ENCODE measurements around the gene ARMH3. TPM values are rescaled to one million over a fixed set of nuclear protein-coding genes. Genes with fewer than 3 reads are reported as not detected.
"Not testable (repeated sequence)": the region's sequence is repeated elsewhere in the genome, so short reads cannot be mapped to it uniquely, and the experiment has no call there.

Gene ARMH3
- polyA plus RNA-seq, 6 donors from 2014 or later = 29.9 to 56.9 (median 46.8) TPM

- DNase-seq (no peak), ATAC-seq (ENCODE audit: low read depth in 2 of 2) (no peak)
- Mint-ChIP-seq H3K4me1 (peaks cover 17 to 35% (median 27%) of the 10 kb centered on the region in 3 donors), H3K27ac (peak overlapping the region in 5 of 6 donors; percentile 15 to 82 (median 64)), H3K4me3 (peak overlapping the region; percentile 83 to 93 (median 88)), H3K36me3 (no peaks in the 10 kb centered on the region), H3K9me3 (no peaks in the 10 kb centered on the region), H3K27me3 (no peaks in the 10 kb centered on the region)
These were observed 10.6 kb upstream of the ARMH3 start for GRCh38 chr10:102066399-102067088.

GRCh38 chr10:102065561-102066398, 9.8 kb upstream of the ARMH3 start:
- ATAC-seq (ENCODE audit: low read depth in 2 of 2) (peak; percentile 35 to 39), DNase-seq (no peak)
- Mint-ChIP-seq H3K9me3 (no peaks in the 10 kb centered on the region), H3K4me3 (peak overlapping the region; percentile 83 to 93 (median 88)), H3K27me3 (no peaks in the 10 kb centered on the region), H3K36me3 (no peaks in the 10 kb centered on the region), H3K27ac (peak overlapping the region; percentile 33 to 94 (median 80)), H3K4me1 (peaks cover 17 to 35% (median 27%) of the 10 kb centered on the region in 3 donors)

GRCh38 chr10:102064868-102065560, 9.0 kb upstream of the ARMH3 start, which contains the start of gene HPS6:
HPS6 (plus strand) TSS chr10:102065349; CDS start chr10:102065475, 126 bp downstream.
- Mint-ChIP-seq H3K27ac (peak within 1 kb of the TSS; percentile 81 to 95 (median 90)), H3K27me3 (no peaks in the 10 kb centered on the region), H3K4me1 (peaks cover 17 to 35% (median 27%) of the 10 kb centered on the region in 3 donors), H3K4me3 (peak within 1 kb of the TSS; percentile 86 to 93 (median 89)), H3K36me3 (no peaks in the 10 kb centered on the region), H3K9me3 (no peaks in the 10 kb centered on the region)
- DNase-seq (peak; percentile 83), ATAC-seq (ENCODE audit: low read depth in 2 of 2) (peak; percentile 95 to 96)

- H3K4me1 Mint-ChIP-seq = peaks cover 17 to 35% (median 27%) of the 10 kb centered on the region in 3 donors
- H3K36me3 Mint-ChIP-seq = no peaks in the 10 kb centered on the region
- H3K27me3 Mint-ChIP-seq = no peaks in the 10 kb centered on the region
- ATAC-seq (ENCODE audit: low read depth in 2 of 2) (no peak), DNase-seq (no peak)
- H3K27ac Mint-ChIP-seq = peak overlapping the region in 5 of 6 donors; percentile 84 to 95 (median 93)
- H3K9me3 Mint-ChIP-seq = no peaks in the 10 kb centered on the region
- peak overlapping the region; percentile 79 to 91 (median 89) for H3K4me3 Mint-ChIP-seq
These were observed 8.5 kb upstream of the ARMH3 start for GRCh38 chr10:102064503-102064867.

- Mint-ChIP-seq H3K4me3 (peak overlapping the region in 1 of 8 donors; percentile 76), H3K36me3 (no peaks in the 10 kb centered on the region), H3K27ac (peak overlapping the region in 1 of 6 donors; percentile 96), H3K27me3 (no peaks in the 10 kb centered on the region), H3K9me3 (no peaks in the 10 kb centered on the region), H3K4me1 (peaks cover 16 to 22% (median 19%) of the 10 kb centered on the region in 3 donors)
- no peak for ATAC-seq (ENCODE audit: low read depth in 2 of 2)
- DNase-seq = no peak
These were observed 4.0 kb upstream of the ARMH3 start for GRCh38 chr10:102059987-102060386.

- Mint-ChIP-seq H3K4me3 (peak overlapping the region; percentile 94 to 99 (median 96)), H3K4me1 (peaks cover 20 to 48% (median 32%) of the 10 kb centered on the region in 3 donors), H3K27ac (peak overlapping the region in 5 of 6 donors; percentile 84 to 96 (median 94))
- H3K27me3 Mint-ChIP-seq; H3K36me3 Mint-ChIP-seq; H3K9me3 Mint-ChIP-seq; DNase-seq; ATAC-seq (ENCODE audit: low read depth in 2 of 2): not testable (repeated sequence)
These were observed 909 bp downstream of the ARMH3 start for GRCh38 chr10:102054881-102055646.

- no peak for ATAC-seq (ENCODE audit: low read depth in 2 of 2)
- H3K36me3 Mint-ChIP-seq = no peaks in the 10 kb centered on the region
- H3K27me3 Mint-ChIP-seq = no peaks in the 10 kb centered on the region
- peaks cover 34 to 50% (median 39%) of the 10 kb centered on the region in 3 donors for H3K4me1 Mint-ChIP-seq
- no peak overlapping the region for H3K4me3 Mint-ChIP-seq
- DNase-seq = no peak
- no peaks in the 10 kb centered on the region for H3K9me3 Mint-ChIP-seq
- H3K27ac Mint-ChIP-seq = peak overlapping the region in 2 of 6 donors; percentile 26 to 57
These were observed 9.9 kb downstream of the ARMH3 start for GRCh38 chr10:102046095-102046494.

- DNase-seq (no peak), ATAC-seq (ENCODE audit: low read depth in 2 of 2) (no peak)
- H3K27me3 Mint-ChIP-seq = no peaks in the 10 kb centered on the region
- peak overlapping the region in 1 of 6 donors; percentile 56 for H3K27ac Mint-ChIP-seq
- no peak overlapping the region for H3K4me3 Mint-ChIP-seq
- no peaks in the 10 kb centered on the region for H3K36me3 Mint-ChIP-seq
- H3K4me1 Mint-ChIP-seq = peaks cover 35 to 53% (median 41%) of the 10 kb centered on the region in 3 donors
- H3K9me3 Mint-ChIP-seq = no peaks in the 10 kb centered on the region
These were observed 10.7 kb downstream of the ARMH3 start for GRCh38 chr10:102045292-102045691.

GRCh38 chr10:102040305-102041050, 15.5 kb downstream of the ARMH3 start:
- H3K27ac Mint-ChIP-seq = peak overlapping the region in 1 of 6 donors; percentile 92
- H3K9me3 Mint-ChIP-seq = no peaks in the 10 kb centered on the region
- H3K4me1 Mint-ChIP-seq = peaks cover 17 to 31% (median 21%) of the 10 kb centered on the region in 3 donors
- no peak overlapping the region for H3K4me3 Mint-ChIP-seq
- no peaks in the 10 kb centered on the region for H3K27me3 Mint-ChIP-seq
- H3K36me3 Mint-ChIP-seq = no peaks in the 10 kb centered on the region
- no peak for DNase-seq
- ATAC-seq (ENCODE audit: low read depth in 2 of 2) = no peak

GRCh38 chr10:102038410-102038809, 17.6 kb downstream of the ARMH3 start:
- no peaks in the 10 kb centered on the region for H3K36me3 Mint-ChIP-seq
- H3K27me3 Mint-ChIP-seq = no peaks in the 10 kb centered on the region
- no peak overlapping the region for H3K4me3 Mint-ChIP-seq
- H3K4me1 Mint-ChIP-seq = peaks cover 7 to 17% (median 13%) of the 10 kb centered on the region in 3 donors
- ATAC-seq (ENCODE audit: low read depth in 2 of 2) (no peak), DNase-seq (no peak)
- peak overlapping the region in 2 of 6 donors; percentile 38 to 50 for H3K27ac Mint-ChIP-seq
- H3K9me3 Mint-ChIP-seq = no peaks in the 10 kb centered on the region

GRCh38 chr10:102035807-102036206, 20.2 kb downstream of the ARMH3 start:
- DNase-seq; H3K4me3 Mint-ChIP-seq; H3K4me1 Mint-ChIP-seq; H3K9me3 Mint-ChIP-seq; H3K27me3 Mint-ChIP-seq; H3K27ac Mint-ChIP-seq; ATAC-seq (ENCODE audit: low read depth in 2 of 2): not testable (repeated sequence)
- H3K36me3 Mint-ChIP-seq = peaks cover 7 to 12% of the 10 kb centered on the region in 2 donors

GRCh38 chr10:102033787-102034186, 22.2 kb downstream of the ARMH3 start:
- Mint-ChIP-seq H3K36me3 (peaks cover 7 to 12% of the 10 kb centered on the region in 2 donors), H3K27me3 (no peaks in the 10 kb centered on the region), H3K27ac (peak overlapping the region in 1 of 6 donors; percentile 14), H3K4me3 (no peak overlapping the region), H3K4me1 (no peaks in the 10 kb centered on the region), H3K9me3 (no peaks in the 10 kb centered on the region)
- no peak for ATAC-seq (ENCODE audit: low read depth in 2 of 2)
- DNase-seq = no peak
